K562 (cell line): ENCODE measurements around the gene MGP. TPM values are rescaled to one million over a fixed set of nuclear protein-coding genes. Genes with fewer than 3 reads are reported as not detected.

Experiments
- ATAC-seq: fragments of 200-7000 bp; cut with Tn5 transposase; 3 replicates; pipeline ENCODE4 v1.9.1; 2020; ENCODE audit warnings: moderate library complexity
- BruUV-seq: library from RNA; stranded (reverse); fragments of 400-500 nt; replicated peaks from 2 replicates; lab custom pipeline; 2021; lab: Mats Ljungman, UMichigan
- CTCF ChIA-PET: fragments of 300-600 bp; formaldehyde crosslinking; extraction: SDS; loops from one replicate; lab custom pipeline; 2021; ENCODE audit warnings: low intra/inter-chr PET ratio; lab: Yijun Ruan, JAX
- POLR2A ChIA-PET: fragments of 300-600, 350-650 bp; sonication (Branson Sonifier 250); formaldehyde crosslinking; extraction: SDS; loops from one replicate; lab custom pipeline; 2021; ENCODE audit warnings: antibody characterized with exemption, inconsistent platforms; lab: Yijun Ruan, JAX
- DNase-seq, 4 experiments: peaks; one replicate each; pipeline versions ENCODE4 v3.0.0 to v3.0.0-alpha.2; 2011 to 2018; ENCODE audit warnings: low spot score in 3 of 4, mixed read lengths in 3 of 4; ENCODE audit errors: extremely low read depth in 1 of 4
- FAIRE-seq: peaks from 2 replicates; lab custom pipeline; 2011; peaks lifted over from hg19 to GRCh38; lab: Jason Lieb, UNC
- H2AFZ ChIP-seq: 2 replicates; pipeline ENCODE4 v1.6.0; 2011; ENCODE audit warnings: low read depth, low read length, control low read depth, inconsistent platforms
- H3K27ac ChIP-seq: fragments of 200-600 bp; 3 replicates; pipeline ENCODE4 v1.8.0; 2011; ENCODE audit warnings: low read depth, mild to moderate bottlenecking, control low read depth, inconsistent platforms, low read length, moderate library complexity, mixed read lengths; ENCODE audit errors: extremely low read depth
- H3K27me3 ChIP-seq, 2 experiments: fragments of 300-600 bp in 1 of 2; 2 replicates in 1 of 2; 3 replicates in 1 of 2; pipeline versions ENCODE4 v1.6.0 to v1.8.0; 2011; ENCODE audit warnings: inconsistent platforms in 2 of 2, low read length in 2 of 2, mild to moderate bottlenecking in 1 of 2, mixed read lengths in 1 of 2, moderate library complexity in 1 of 2; ENCODE audit not compliant: control insufficient read depth in 2 of 2, insufficient read depth in 2 of 2
- H3K36me3 ChIP-seq: fragments of 300-600 bp; 3 replicates; pipeline ENCODE4 v1.8.0; 2011; ENCODE audit warnings: mild to moderate bottlenecking, low read length, inconsistent platforms; ENCODE audit not compliant: control insufficient read depth, insufficient read depth
- H3K4me1 ChIP-seq, 2 experiments: fragments of 200-600 bp in 1 of 2; replicated peaks in 1 of 2; 2 replicates in 1 of 2; 3 replicates in 1 of 2; pipeline versions ENCODE4 v1.5.1 to v1.8.0; 2011; ENCODE audit warnings: inconsistent platforms in 2 of 2, low read length in 2 of 2, mild to moderate bottlenecking in 1 of 2, mixed read lengths in 1 of 2, moderate library complexity in 1 of 2; ENCODE audit not compliant: control insufficient read depth in 2 of 2, insufficient read depth in 2 of 2
- H3K4me2 ChIP-seq: 2 replicates; pipeline ENCODE4 v1.6.1; 2011; ENCODE audit warnings: low read length, control low read depth, inconsistent platforms, mixed read lengths; ENCODE audit not compliant: insufficient read depth
- H3K4me3 ChIP-seq: fragments of 200-600 bp; sonication (generic), shearing (Covaris generic); 2 replicates; pipeline ENCODE4 v1.5.1; 2016; ENCODE audit warnings: control low read depth, inconsistent platforms
- H3K79me2 ChIP-seq: fragments of 200-600 bp; 3 replicates; pipeline ENCODE4 v1.8.0; 2011; ENCODE audit warnings: low read length, inconsistent platforms; ENCODE audit not compliant: control insufficient read depth, insufficient read depth
- H3K9ac ChIP-seq, 2 experiments: 2 replicates each; pipeline versions ENCODE4 v1.6.0 to v1.6.1; 2011; ENCODE audit warnings: low read depth in 2 of 2, low read length in 2 of 2, control low read depth in 1 of 2, inconsistent platforms in 1 of 2, mild to moderate bottlenecking in 1 of 2, mixed read lengths in 1 of 2; ENCODE audit not compliant: insufficient read depth in 1 of 2
- H3K9me1 ChIP-seq: one replicate; pipeline ENCODE4 v1.6.0; 2011; ENCODE audit warnings: inconsistent platforms, mild to moderate bottlenecking, low read length, moderate library complexity; ENCODE audit not compliant: control insufficient read depth, insufficient read depth
- H3K9me3 ChIP-seq: replicated peaks from 2 replicates; pipeline ENCODE4 v1.5.1; 2011; ENCODE audit warnings: low read depth, low read length, inconsistent platforms; ENCODE audit not compliant: control insufficient read depth, insufficient read depth
- H4K20me1 ChIP-seq: replicated peaks from 2 replicates; pipeline ENCODE4 v1.6.1; 2011; ENCODE audit warnings: low read length, inconsistent platforms, mixed read lengths; ENCODE audit not compliant: control insufficient read depth, insufficient read depth
- GTF2F1 ChIP-seq: IDR thresholded peaks from 2 replicates; pipeline ENCODE4 v1.6.1; 2011; ENCODE audit warnings: low read depth, low read length, improper control_type of control experiment
- L3MBTL2 ChIP-seq: fragments of 450-650 bp; IDR thresholded peaks from 2 replicates; pipeline ENCODE4 v1.6.1; 2016; ENCODE audit warnings: mild to moderate bottlenecking, moderate library complexity
- NFRKB ChIP-seq: fragments of 450-650 bp; IDR thresholded peaks from 2 replicates; pipeline ENCODE4 v1.6.1; 2016; ENCODE audit warnings: low read depth
- TCFL5 ChIP-seq: fragments of 250-450 bp; sonication (Bioruptor Pico); conservative IDR thresholded peaks from 2 replicates; pipeline ENCODE4 v1.6.1; 2021; ENCODE audit warnings: mild to moderate bottlenecking, moderate library complexity, matching md5 sums
- ZNF239 ChIP-seq: fragments of 250-450 bp; sonication (Bioruptor Pico); IDR thresholded peaks from 2 replicates; pipeline ENCODE4 v1.4.0; 2020; ENCODE audit warnings: mild to moderate bottlenecking
- ZNF324 ChIP-seq: fragments of 250-450 bp; sonication (Bioruptor Pico); IDR thresholded peaks from 2 replicates; pipeline ENCODE4 v1.4.0; 2020; ENCODE audit warnings: mild to moderate bottlenecking
- WGBS: fragments of 100-300 bp; shearing (Covaris generic); methylation state at CpG from one replicate; pipeline ENCODE4 v1.1.6; 2016; ENCODE audit warnings: low coverage, mixed read lengths; ENCODE audit not compliant: insufficient coverage; ENCODE audit errors: missing lambda C conversion rate; 5-methylcytosine and 5-hydroxymethylcytosine counted together
- in situ Hi-C: fragments of 300-500 bp; cut with MboI; formaldehyde crosslinking; loops from 4 replicates; pipeline ENCODE4 v1.15.0; 2018; ENCODE audit warnings: inconsistent platforms, mixed read lengths
- intact Hi-C: fragments of 100-400 bp; cut with micrococcal nuclease; formaldehyde crosslinking; loops from 2 replicates; pipeline ENCODE4 v1.14.2; 2022
- polyA plus RNA-seq, 8 experiments: library from polyadenylated mRNA; depleted of rRNA in 4 of 8; stranded (reverse) in 5 of 8; unstranded in 3 of 8; fragments of >200 nt; fragmentation: Nextera tagmentation in 2 of 8; fragmentation: Illumina TruSeq in 1 of 8; extraction: Ambion mirVana in 2 of 8; extraction: Trizol in 1 of 8; gene quantifications; 2 replicates each; pipeline versions ENCODE4 v1.2.1 to v1.2.3, GENCODE V29; 2011 to 2014; ENCODE audit warnings: inconsistent platforms in 1 of 8, missing spikeins in 1 of 8
- total RNA-seq, 7 experiments: library from RNA; depleted of rRNA in 6 of 7; stranded (reverse); fragments of >200 nt in 6 of 7; fragmentation: Illumina TruSeq in 2 of 7; extraction: Trizol in 2 of 7; gene quantifications; 2 replicates each; pipeline versions ENCODE4 v1.2.1 to v1.2.3, GENCODE V29; 2011 to 2021; ENCODE audit warnings: low replicate concordance in 1 of 7
- TF ChIP-seq, protein P1 (sequence below): fragments of 450-650 bp; IDR thresholded peaks from 2 replicates; pipeline ENCODE4 v1.6.1; 2017; ENCODE audit warnings: antibody characterized with exemption
- TF ChIP-seq, protein P2 (sequence below): fragments of 250-450 bp; sonication (Bioruptor Pico); IDR thresholded peaks from 2 replicates; pipeline ENCODE4 v1.5.0; 2021; ENCODE audit warnings: mild to moderate bottlenecking, borderline replicate concordance

MGP gene
- total and polyA plus RNA-seq, 9 of the 15 experiments (the other 6 are each of a cell fraction or from before 2014, with no cell fraction given), result 1.2 TPM; not detected in 8

DNA sequence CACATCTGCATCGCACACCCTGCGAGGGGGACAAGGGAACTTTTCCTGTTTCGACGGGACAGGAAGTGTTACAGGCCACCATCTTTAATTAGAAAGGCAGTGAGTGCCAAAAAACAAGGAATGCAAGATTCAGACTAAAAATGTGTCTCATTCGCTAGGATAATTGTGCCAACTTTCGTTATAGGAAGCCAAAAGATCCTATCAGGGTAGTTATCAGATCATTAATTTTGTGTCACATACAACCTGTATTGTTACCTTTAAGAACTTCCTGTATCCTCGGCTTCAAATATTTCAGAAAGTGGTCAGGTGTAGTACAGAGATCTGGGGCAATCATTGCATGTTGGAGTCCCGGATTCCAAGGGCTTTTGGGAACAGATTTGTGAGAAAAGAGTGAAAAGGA, 19.2 kb upstream of the MGP start:
- FAIRE-seq (no peak), ATAC-seq (no peak), DNase-seq (no peak)
- BruUV-seq, result no TSS peak
- intact Hi-C loops, result no loop called here
- Histone ChIP-seq H3K4me1 (no peaks in the 10 kb centered on the region; a peak in 1 of 5 replicates), H4K20me1 (no peaks in the 10 kb centered on the region), H3K9me1 (no peaks in the 10 kb centered on the region), H3K36me3 (no peaks in the 10 kb centered on the region), H3K4me2 (no peak overlapping the region; the same call in 1 of the 2 replicates), H3K9me3 (no peaks in the 10 kb centered on the region), H3K79me2 (no peaks in the 10 kb centered on the region), H2AFZ (no peak overlapping the region), H3K9ac (no peak overlapping the region), H3K27me3 (no peaks in the 10 kb centered on the region), H3K4me3 (no peak overlapping the region), H3K27ac (no peak overlapping the region)
- TF ChIP-seq NFRKB, result no peak
- no peak for TF ChIP-seq TCFL5 (CRISPR knock-in tag)
- ChIA-PET CTCF (no interaction called here), POLR2A (no interaction called here)
- in situ Hi-C loops, result no loop called here
- WGBS, result 27% methylated on average over 4 of the region's 8 CpGs

DNA sequence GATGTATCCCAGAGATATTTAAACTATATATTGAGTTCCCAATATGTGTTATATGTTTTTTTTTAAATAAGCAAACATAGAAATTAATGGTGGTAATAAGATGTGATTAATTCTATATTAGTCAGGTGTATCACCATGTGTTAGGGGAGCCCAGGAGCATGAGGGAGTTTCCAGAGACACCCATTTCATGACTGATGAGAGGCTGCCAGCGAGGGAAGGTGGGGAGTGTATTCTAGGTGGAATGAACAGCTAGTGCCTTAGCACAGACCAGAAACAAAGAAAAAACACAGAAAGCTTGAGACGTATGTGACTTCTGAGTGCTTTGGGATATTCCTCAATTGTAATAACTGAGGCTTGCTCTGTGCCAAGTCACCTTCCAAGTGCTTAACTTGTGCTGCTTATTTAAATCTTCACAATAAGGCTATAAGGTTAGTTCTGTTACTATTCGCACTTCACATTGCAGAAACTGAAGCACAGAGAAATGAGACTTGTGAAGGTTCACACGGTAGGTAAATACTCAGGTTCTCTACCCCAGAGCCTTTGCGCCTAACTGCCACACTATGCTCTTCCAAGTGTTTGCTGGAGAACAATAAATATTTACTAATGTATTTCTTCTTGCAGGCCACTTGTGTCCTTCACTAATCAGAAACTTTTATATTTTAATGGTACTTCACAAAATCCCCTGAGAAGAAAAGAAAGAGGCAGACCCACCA, 17.9 kb upstream of the MGP start:
- Histone ChIP-seq H3K36me3 (no peaks in the 10 kb centered on the region), H2AFZ (no peak overlapping the region), H3K79me2 (no peaks in the 10 kb centered on the region), H3K9me3 (no peaks in the 10 kb centered on the region), H3K4me2 (no peak overlapping the region), H3K4me3 (no peak overlapping the region), H3K9ac (no peak overlapping the region), H3K27ac (no peak overlapping the region), H3K27me3 (no peaks in the 10 kb centered on the region), H4K20me1 (no peaks in the 10 kb centered on the region), H3K4me1 (no peaks in the 10 kb centered on the region; a peak in 1 of 5 replicates), H3K9me1 (no peaks in the 10 kb centered on the region)
- DNase-seq (no peak), ATAC-seq (no peak), FAIRE-seq (no peak)
- WGBS, result 26% methylated on average over 5 of the region's 5 CpGs
- CTCF ChIA-PET, result no interaction called here
- intact Hi-C loops (no loop called here), in situ Hi-C loops (no loop called here)
- POLR2A ChIA-PET, result interaction anchor here (0.6 to 0.9 kb wide), 2 partner anchors 119 to 498 kb away, joined by 3 to 4 read pairs; no protein-coding TSS in a partner anchor
- BruUV-seq, result no TSS peak
- TF ChIP-seq L3MBTL2, result no peak
- TF ChIP-seq, protein P1, sequence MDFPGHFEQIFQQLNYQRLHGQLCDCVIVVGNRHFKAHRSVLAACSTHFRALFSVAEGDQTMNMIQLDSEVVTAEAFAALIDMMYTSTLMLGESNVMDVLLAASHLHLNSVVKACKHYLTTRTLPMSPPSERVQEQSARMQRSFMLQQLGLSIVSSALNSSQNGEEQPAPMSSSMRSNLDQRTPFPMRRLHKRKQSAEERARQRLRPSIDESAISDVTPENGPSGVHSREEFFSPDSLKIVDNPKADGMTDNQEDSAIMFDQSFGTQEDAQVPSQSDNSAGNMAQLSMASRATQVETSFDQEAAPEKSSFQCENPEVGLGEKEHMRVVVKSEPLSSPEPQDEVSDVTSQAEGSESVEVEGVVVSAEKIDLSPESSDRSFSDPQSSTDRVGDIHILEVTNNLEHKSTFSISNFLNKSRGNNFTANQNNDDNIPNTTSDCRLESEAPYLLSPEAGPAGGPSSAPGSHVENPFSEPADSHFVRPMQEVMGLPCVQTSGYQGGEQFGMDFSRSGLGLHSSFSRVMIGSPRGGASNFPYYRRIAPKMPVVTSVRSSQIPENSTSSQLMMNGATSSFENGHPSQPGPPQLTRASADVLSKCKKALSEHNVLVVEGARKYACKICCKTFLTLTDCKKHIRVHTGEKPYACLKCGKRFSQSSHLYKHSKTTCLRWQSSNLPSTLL, result no peak
- TF ChIP-seq ZNF324 (CRISPR knock-in tag), result no peak
- TF ChIP-seq GTF2F1, result no peak
- TF ChIP-seq ZNF239, result no peak
- TF ChIP-seq, protein P2, sequence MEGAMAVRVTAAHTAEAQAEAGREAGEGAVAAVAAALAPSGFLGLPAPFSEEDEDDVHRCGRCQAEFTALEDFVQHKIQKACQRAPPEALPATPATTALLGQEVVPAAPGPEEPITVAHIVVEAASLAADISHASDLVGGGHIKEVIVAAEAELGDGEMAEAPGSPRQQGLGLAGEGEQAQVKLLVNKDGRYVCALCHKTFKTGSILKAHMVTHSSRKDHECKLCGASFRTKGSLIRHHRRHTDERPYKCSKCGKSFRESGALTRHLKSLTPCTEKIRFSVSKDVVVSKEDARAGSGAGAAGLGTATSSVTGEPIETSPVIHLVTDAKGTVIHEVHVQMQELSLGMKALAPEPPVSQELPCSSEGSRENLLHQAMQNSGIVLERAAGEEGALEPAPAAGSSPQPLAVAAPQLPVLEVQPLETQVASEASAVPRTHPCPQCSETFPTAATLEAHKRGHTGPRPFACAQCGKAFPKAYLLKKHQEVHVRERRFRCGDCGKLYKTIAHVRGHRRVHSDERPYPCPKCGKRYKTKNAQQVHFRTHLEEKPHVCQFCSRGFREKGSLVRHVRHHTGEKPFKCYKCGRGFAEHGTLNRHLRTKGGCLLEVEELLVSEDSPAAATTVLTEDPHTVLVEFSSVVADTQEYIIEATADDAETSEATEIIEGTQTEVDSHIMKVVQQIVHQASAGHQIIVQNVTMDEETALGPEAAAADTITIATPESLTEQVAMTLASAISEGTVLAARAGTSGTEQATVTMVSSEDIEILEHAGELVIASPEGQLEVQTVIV (CRISPR knock-in tag), result no peak
